Adrenal gland (tissue), 12 donors: ENCODE measurements around the gene MEOX1. TPM values are rescaled to one million over a fixed set of nuclear protein-coding genes. Genes with fewer than 3 reads are reported as not detected.

ENCODE experiments used
- DNase-seq, 7 donors: peaks; one replicate each; pipeline ENCODE4 v3.0.0-alpha.2; 2019 to 2020
- H3K27ac ChIP-seq, 5 donors: fragments of 200-600 bp; sonication (generic) in 4 of 5; 1 replicate in 3 of 5; 2 replicates in 2 of 5; pipeline versions ENCODE4 v1.5.1 to v1.8.0; 2016 to 2020; ENCODE audit warnings: mild to moderate bottlenecking in 1 of 5
- H3K27me3 ChIP-seq: fragments of 200-600 bp; 2 replicates; pipeline ENCODE4 v1.8.0; 2021
- H3K36me3 ChIP-seq, 2 donors: fragments of 200-600 bp; replicated peaks in 1 of 2; 1 replicate in 1 of 2; 2 replicates in 1 of 2; pipeline versions ENCODE4 v1.5.1 to v1.8.0; 2018 to 2022
- H3K4me1 ChIP-seq, 2 donors: fragments of 200-600 bp; replicated peaks in 1 of 2; 1 replicate in 1 of 2; 2 replicates in 1 of 2; pipeline versions ENCODE4 v1.5.1 to v1.8.0; 2018 to 2021
- H3K4me3 ChIP-seq, 4 donors: fragments of 200-600 bp; sonication (generic) in 3 of 4; one replicate each; pipeline ENCODE4 v1.5.1; 2016 to 2018
- H3K9me3 ChIP-seq, 3 donors: fragments of 200-600 bp; sonication (generic) in 1 of 3; replicated peaks in 1 of 3; 1 replicate in 2 of 3; 2 replicates in 1 of 3; pipeline versions ENCODE4 v1.5.1 to v1.8.0; 2016 to 2021
- POLR2A ChIP-seq, 2 donors: fragments of 450-650 bp; IDR thresholded peaks; one replicate each; pipeline ENCODE4 v1.6.1; 2017; ENCODE audit warnings: antibody characterized with exemption in 2 of 2, mild to moderate bottlenecking in 2 of 2, moderate library complexity in 1 of 2
- WGBS, 4 donors: extraction: QIAGEN DNeasy Blood & Tissue Kit in 2 of 4; methylation state at CpG; one replicate each; pipeline versions ENCODE4 v1.1.5 to v1.1.7; 2013 to 2017; 5-methylcytosine and 5-hydroxymethylcytosine counted together
- intact Hi-C, 2 donors: fragments of 100-400 bp; cut with DNase I; formaldehyde crosslinking; loops; one replicate each; pipeline versions ENCODE4 v1.14.1 to v1.15.0; 2022 to 2023
- polyA plus RNA-seq, 3 donors: library from polyadenylated mRNA; stranded (reverse); fragments of 200-250 nt in 2 of 3; fragments of 350-450 nt in 1 of 3; fragmentation: Illumina TruSeq in 1 of 3; extraction: RNeasy Lipid Tissue Mini Kit (QIAGEN cat#74804) in 1 of 3; gene quantifications; one replicate each; pipeline ENCODE4 v1.2.3, GENCODE V29; 2013 to 2014
- total RNA-seq, 9 donors: library from RNA; depleted of rRNA in 4 of 9; stranded (reverse); fragments of >200 nt in 4 of 9; fragments of 120-200 nt in 1 of 9; fragmentation: NEBNext Ultra II Directional in 1 of 9; extraction: Animal tissue kit (Norgen Biotek cat#: 25700) in 1 of 9; gene quantifications; one replicate each; pipeline versions ENCODE4 v1.1.0 to v1.2.4, GENCODE V29; 2013 to 2023
- TF ChIP-seq, protein P1 (sequence below), 6 experiments: fragments of 450-650 bp in 4 of 6; fragments of 200-600 bp in 2 of 6; sonication (generic) in 1 of 6; IDR thresholded peaks; 1 replicate in 5 of 6; 2 replicates in 1 of 6; pipeline versions ENCODE4 v1.5.1 to v1.8.0; 2016 to 2021; ENCODE audit warnings: antibody characterized with exemption in 6 of 6, mild to moderate bottlenecking in 2 of 6, moderate library complexity in 1 of 6
- donor health status: healthy with polysubstance abuse.
- donor health status: Bipolar disorder and iron deficiency.
- donor health status: DM: yes; HTN: yes; CAD: no.
- donor health status: DM: no; HTN: no; CAD: no.
- donor health status: DM: no; HTN: no; CAD: no.
- donor health status: DM: yes; HTN: yes; CAD: no.

MEOX1 gene
- total and polyA plus RNA-seq, 12 donors = 0.11 to 6.6 (median 0.40) TPM; not detected in 2

DNA sequence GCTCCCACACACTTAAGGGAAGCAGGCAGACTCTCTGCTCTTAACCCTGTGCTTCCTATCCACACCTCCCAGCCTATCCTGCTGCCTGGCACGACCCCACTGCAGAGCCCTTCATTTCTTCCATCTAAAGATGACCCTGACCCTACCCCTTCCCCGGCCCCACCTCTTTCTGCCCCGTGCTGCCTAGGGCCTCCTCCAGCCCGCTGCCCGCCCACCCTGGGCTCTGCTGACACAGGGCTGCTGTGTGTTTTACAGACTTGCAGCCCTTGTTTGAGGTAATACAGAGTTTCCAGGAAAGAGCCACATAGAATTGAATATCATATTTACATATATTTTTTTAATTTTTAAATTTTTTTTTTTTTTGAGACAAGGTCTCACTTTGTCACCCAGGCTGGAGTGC lies 42.0 kb downstream of the MEOX1 start:
- DNase-seq = no peak
- intact Hi-C loops = no loop called here
- no peak for TF ChIP-seq POLR2A (IDR thresholded peaks at IDR 0.05)
- TF ChIP-seq, protein P1, sequence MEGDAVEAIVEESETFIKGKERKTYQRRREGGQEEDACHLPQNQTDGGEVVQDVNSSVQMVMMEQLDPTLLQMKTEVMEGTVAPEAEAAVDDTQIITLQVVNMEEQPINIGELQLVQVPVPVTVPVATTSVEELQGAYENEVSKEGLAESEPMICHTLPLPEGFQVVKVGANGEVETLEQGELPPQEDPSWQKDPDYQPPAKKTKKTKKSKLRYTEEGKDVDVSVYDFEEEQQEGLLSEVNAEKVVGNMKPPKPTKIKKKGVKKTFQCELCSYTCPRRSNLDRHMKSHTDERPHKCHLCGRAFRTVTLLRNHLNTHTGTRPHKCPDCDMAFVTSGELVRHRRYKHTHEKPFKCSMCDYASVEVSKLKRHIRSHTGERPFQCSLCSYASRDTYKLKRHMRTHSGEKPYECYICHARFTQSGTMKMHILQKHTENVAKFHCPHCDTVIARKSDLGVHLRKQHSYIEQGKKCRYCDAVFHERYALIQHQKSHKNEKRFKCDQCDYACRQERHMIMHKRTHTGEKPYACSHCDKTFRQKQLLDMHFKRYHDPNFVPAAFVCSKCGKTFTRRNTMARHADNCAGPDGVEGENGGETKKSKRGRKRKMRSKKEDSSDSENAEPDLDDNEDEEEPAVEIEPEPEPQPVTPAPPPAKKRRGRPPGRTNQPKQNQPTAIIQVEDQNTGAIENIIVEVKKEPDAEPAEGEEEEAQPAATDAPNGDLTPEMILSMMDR (IDR thresholded peaks at IDR 0.05) = no peak
- Histone ChIP-seq H3K36me3 (no peaks in the 10 kb centered on the region), H3K27ac (no peak overlapping the region), H3K27me3 (no peaks in the 10 kb centered on the region), H3K4me3 (no peak overlapping the region), H3K9me3 (no peaks in the 10 kb centered on the region), H3K4me1 (no peaks in the 10 kb centered on the region)
- 64 to 80% (median 68%) methylated on average over 5 of the region's 5 CpGs for WGBS, 4 donors

DNA sequence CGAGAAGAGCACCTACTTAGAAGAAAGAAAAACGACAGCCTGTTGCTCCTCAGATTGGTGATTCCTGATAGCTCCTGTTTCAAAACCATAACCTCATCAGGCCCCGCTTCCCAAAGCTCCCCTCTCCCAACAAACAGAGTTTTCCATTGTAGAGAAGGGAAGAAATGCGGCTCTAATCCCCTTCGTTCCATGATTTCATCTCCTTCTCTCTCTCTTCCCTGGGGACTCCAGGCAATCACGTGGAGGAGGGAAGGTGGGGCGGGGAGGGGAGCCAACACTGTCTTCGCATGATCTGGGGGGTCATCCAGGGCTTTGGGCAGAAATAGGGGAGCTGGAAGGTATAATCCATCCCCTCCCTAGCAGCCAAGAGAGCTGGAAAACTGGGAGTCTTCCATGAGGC lies 43.4 kb downstream of the MEOX1 start:
- no peaks in the 10 kb centered on the region for H3K27me3 ChIP-seq
- no peaks in the 10 kb centered on the region for H3K4me1 ChIP-seq
- TF ChIP-seq, protein P1 (IDR thresholded peaks at IDR 0.05) = no peak
- TF ChIP-seq POLR2A (IDR thresholded peaks at IDR 0.05) = no peak
- no peak overlapping the region for H3K4me3 ChIP-seq
- WGBS, 4 donors = 83 to 92% (median 88%) methylated on average over 8 of the region's 8 CpGs
- no peaks in the 10 kb centered on the region for H3K36me3 ChIP-seq
- intact Hi-C loops = no loop called here
- no peak for DNase-seq
- no peaks in the 10 kb centered on the region for H3K9me3 ChIP-seq
- no peak overlapping the region for H3K27ac ChIP-seq

DNA sequence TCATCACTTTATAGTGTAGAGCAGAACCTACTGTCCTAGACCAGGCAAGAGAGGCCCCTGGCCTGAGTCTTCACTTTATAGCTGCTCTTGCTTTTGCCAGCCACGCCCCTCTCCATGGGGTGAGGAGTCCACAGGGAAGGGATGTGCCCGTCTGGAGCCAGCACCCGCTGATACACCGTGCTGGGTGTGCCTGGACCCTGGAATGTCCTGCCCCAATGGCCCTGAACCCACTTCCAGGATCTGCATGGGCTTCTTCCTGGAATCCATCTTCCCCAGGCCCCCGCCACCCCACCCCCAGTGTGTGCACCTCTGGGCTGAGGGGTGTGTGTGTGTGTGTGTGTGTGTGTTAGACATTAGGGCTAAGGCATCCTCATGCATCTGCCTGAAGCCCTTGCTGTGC lies 44.9 kb downstream of the MEOX1 start:
- Histone ChIP-seq H3K4me1 (no peaks in the 10 kb centered on the region), H3K9me3 (no peaks in the 10 kb centered on the region), H3K27ac (no peak overlapping the region), H3K4me3 (no peak overlapping the region), H3K36me3 (no peaks in the 10 kb centered on the region), H3K27me3 (no peaks in the 10 kb centered on the region)
- no peak for DNase-seq
- intact Hi-C loops = no loop called here
- WGBS, 4 donors = 81 to 99% (median 93%) methylated on average over 4 to 5 of the region's 5 CpGs
- TF ChIP-seq POLR2A (IDR thresholded peaks at IDR 0.05) = no peak
- TF ChIP-seq, protein P1 (IDR thresholded peaks at IDR 0.05) = no peak

DNA sequence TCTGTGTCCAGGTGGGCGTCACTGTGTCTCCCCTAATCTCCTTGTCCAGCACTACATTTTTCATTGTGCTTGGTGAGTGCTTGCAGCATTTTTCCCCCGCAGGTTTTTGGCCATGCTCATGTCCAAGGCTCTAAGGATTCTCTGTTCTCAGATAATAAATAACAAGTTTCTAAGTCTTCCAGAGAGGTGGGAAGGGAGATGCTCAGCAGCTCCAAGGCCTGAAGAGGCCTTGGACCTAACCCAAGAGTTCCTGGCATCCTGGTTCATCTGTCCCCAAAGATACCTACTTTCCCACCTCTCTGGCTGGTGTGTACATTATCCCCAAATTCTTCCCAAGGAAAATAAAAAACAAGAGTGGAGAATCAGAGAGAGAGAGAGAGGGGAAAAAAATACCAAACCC lies 45.3 kb downstream of the MEOX1 start:
- Histone ChIP-seq H3K27me3 (no peaks in the 10 kb centered on the region), H3K9me3 (no peaks in the 10 kb centered on the region), H3K4me3 (no peak overlapping the region), H3K27ac (no peak overlapping the region), H3K36me3 (no peaks in the 10 kb centered on the region), H3K4me1 (no peaks in the 10 kb centered on the region)
- DNase-seq = no peak
- TF ChIP-seq POLR2A (IDR thresholded peaks at IDR 0.05) = no peak
- TF ChIP-seq, protein P1 (IDR thresholded peaks at IDR 0.05) = no peak
- intact Hi-C loops = no loop called here
- WGBS, 4 donors = 82 to 100% (median 85%) methylated on average over 1 to 2 of the region's 2 CpGs
